Common myeloid progenitor, CD34-positive (primary cell): ENCODE results near the gene HKDC1.
"Not testable (repeated sequence)": the region's sequence is repeated elsewhere in the genome, so short reads cannot be mapped to it uniquely, and the experiment has no call there.

Source experiments
- CTCF ChIA-PET: fragments of 350-600 bp; sonication (Branson Sonifier 250); formaldehyde crosslinking; loops from one replicate; lab custom pipeline; 2021; ENCODE audit warnings: antibody characterized with exemption; lab: Charles Lee
- POLR2A ChIA-PET: fragments of 350-600 bp; sonication (Branson Sonifier 250); formaldehyde crosslinking; loops from one replicate; lab custom pipeline; 2021; ENCODE audit warnings: antibody characterized with exemption; lab: Charles Lee
- DNase-seq, 3 donors: peaks; one replicate each; pipeline versions ENCODE4 v3.0.0 to v3.0.0-alpha.2; 2013
- H3K27ac ChIP-seq, 2 experiments: 1 replicate in 1 of 2; 2 replicates in 1 of 2; pipeline ENCODE4 v1.7.0; 2013; ENCODE audit warnings: inconsistent platforms in 2 of 2, low read length in 2 of 2, mild to moderate bottlenecking in 2 of 2, low read depth in 1 of 2, moderate library complexity in 1 of 2; ENCODE audit not compliant: severe bottlenecking in 2 of 2, insufficient read depth in 1 of 2, poor library complexity in 1 of 2
- H3K27me3 ChIP-seq, 5 experiments: replicated peaks in 2 of 5; 1 replicate in 3 of 5; 2 replicates in 2 of 5; pipeline versions ENCODE4 v1.6.1 to v1.7.0; 2013; ENCODE audit warnings: low read length in 4 of 5, mild to moderate bottlenecking in 2 of 5, moderate library complexity in 2 of 5, inconsistent platforms in 1 of 5; ENCODE audit not compliant: insufficient read depth in 5 of 5, control insufficient read depth in 4 of 5
- H3K36me3 ChIP-seq, 4 experiments: 1 replicate in 2 of 4; 2 replicates in 2 of 4; pipeline versions ENCODE4 v1.6.1 to v1.7.0; 2013; ENCODE audit warnings: low read length in 3 of 4, control low read depth in 1 of 4, mild to moderate bottlenecking in 1 of 4; ENCODE audit not compliant: control insufficient read depth in 4 of 4, insufficient read depth in 4 of 4
- H3K4me1 ChIP-seq, 4 experiments: 1 replicate in 3 of 4; 2 replicates in 1 of 4; pipeline versions ENCODE4 v1.6.1 to v1.7.1; 2013; ENCODE audit warnings: low read length in 3 of 4, mild to moderate bottlenecking in 3 of 4, control low read depth in 1 of 4, inconsistent platforms in 1 of 4, moderate library complexity in 1 of 4; ENCODE audit not compliant: control insufficient read depth in 4 of 4, insufficient read depth in 4 of 4; ENCODE audit errors: control extremely low read depth in 1 of 4
- H3K4me3 ChIP-seq, 7 experiments: 1 replicate in 4 of 7; 2 replicates in 3 of 7; pipeline versions ENCODE4 v1.5.1 to v1.7.0; 2013; ENCODE audit warnings: mild to moderate bottlenecking in 7 of 7, low read length in 6 of 7, moderate library complexity in 6 of 7, inconsistent platforms in 2 of 7, low read depth in 2 of 7, control low read depth in 1 of 7; ENCODE audit not compliant: insufficient read depth in 4 of 7, control insufficient read depth in 1 of 7; ENCODE audit errors: extremely low read depth in 1 of 7
- H3K9me3 ChIP-seq, 5 experiments: 1 replicate in 4 of 5; 2 replicates in 1 of 5; pipeline versions ENCODE4 v1.6.1 to v1.7.1; 2013; ENCODE audit warnings: low read length in 4 of 5, mild to moderate bottlenecking in 2 of 5, inconsistent platforms in 1 of 5, low read depth in 1 of 5, moderate library complexity in 1 of 5; ENCODE audit not compliant: control insufficient read depth in 4 of 5, insufficient read depth in 2 of 5; ENCODE audit errors: control extremely low read depth in 1 of 5
- WGBS: methylation state at CpG from one replicate; pipeline ENCODE4 v1.1.5; 2013; ENCODE audit not compliant: insufficient coverage; 5-methylcytosine and 5-hydroxymethylcytosine counted together

HKDC1 gene

DNA sequence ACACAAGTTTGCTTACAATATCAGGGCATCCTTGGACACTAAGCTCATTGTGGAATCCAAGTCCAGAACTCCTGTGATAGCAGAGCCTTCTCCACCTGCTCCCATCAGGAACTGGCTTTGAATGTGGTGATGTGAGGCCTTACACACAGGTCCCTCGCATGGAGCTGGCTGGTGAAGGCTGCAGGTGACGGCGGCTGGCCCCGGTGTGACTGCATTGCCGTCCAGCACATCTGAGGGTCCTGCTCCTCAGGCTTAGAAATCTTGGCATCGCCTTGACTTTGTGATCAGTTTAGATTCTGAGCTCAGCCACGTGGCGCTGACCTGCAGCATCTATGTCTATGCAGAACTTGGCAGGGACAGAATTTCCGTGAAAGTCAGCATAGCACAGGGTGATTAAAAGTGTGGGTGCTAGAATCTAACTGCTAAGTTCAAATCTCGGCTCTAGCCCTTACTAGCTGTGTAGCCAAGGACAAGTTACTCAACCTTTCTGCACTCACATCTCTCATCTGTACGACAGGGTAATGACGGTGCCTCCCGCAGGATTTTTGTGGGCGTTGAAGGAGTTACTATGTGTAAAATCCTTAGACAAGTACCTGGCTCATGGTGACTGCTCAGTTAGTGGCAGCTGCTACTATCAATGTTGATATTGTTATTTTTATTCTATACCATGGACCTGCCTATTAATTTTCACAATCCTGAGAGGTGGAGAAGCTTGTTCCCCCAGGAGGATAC is 26.6 kb downstream of the HKDC1 start:
- H3K27me3 ChIP-seq = no peaks in the 10 kb centered on the region
- no peak overlapping the region for H3K4me3 ChIP-seq
- DNase-seq = no peak
- H3K36me3 ChIP-seq = no peaks in the 10 kb centered on the region
- 88% methylated on average over 13 of the region's 14 CpGs for WGBS
- POLR2A ChIA-PET = no interaction called here
- CTCF ChIA-PET = interaction anchor here (1.0 kb wide), 1 partner anchor 144 kb away, joined by 3 read pairs; no protein-coding TSS in a partner anchor
- no peak overlapping the region for H3K27ac ChIP-seq
- H3K9me3 ChIP-seq = no peaks in the 10 kb centered on the region
- no peaks in the 10 kb centered on the region for H3K4me1 ChIP-seq

DNA sequence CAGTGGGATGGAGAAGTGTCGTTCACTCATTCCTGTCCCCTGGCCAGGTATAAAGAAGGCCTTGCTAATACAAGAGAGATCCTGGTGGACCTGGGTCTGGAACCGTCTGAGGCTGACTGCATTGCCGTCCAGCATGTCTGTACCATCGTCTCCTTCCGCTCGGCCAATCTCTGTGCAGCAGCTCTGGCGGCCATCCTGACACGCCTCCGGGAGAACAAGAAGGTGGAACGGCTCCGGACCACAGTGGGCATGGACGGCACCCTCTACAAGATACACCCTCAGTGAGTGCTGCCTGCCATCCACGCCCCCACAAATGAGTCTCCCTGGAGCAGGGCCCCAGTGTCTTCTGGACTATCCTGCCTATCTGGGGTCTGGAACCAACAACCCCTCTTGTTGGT is 27.2 kb downstream of the HKDC1 start:
- H3K4me1 ChIP-seq = no peaks in the 10 kb centered on the region
- 100% methylated on average over 13 of the region's 13 CpGs for WGBS
- H3K9me3 ChIP-seq = no peaks in the 10 kb centered on the region
- CTCF ChIA-PET = interaction anchor here (1.0 to 1.3 kb wide), 2 partner anchors 9 to 144 kb away, joined by 3 read pairs; no protein-coding TSS in a partner anchor
- DNase-seq = no peak
- H3K27me3 ChIP-seq = no peaks in the 10 kb centered on the region
- POLR2A ChIA-PET = no interaction called here
- H3K27ac ChIP-seq = no peak overlapping the region
- H3K36me3 ChIP-seq = no peaks in the 10 kb centered on the region
- no peak overlapping the region for H3K4me3 ChIP-seq

GRCh38 chr10:69248117-69248730 is 28.1 kb downstream of the HKDC1 start:
- POLR2A ChIA-PET = no interaction called here
- no peak overlapping the region for H3K27ac ChIP-seq
- CTCF ChIA-PET = interaction anchor here (1.3 kb wide), 1 partner anchor 10 kb away, joined by 3 read pairs; no protein-coding TSS in a partner anchor
- no peaks in the 10 kb centered on the region for H3K27me3 ChIP-seq
- WGBS = 96% methylated on average over 20 of the region's 24 CpGs
- no peak overlapping the region for H3K4me3 ChIP-seq
- no peaks in the 10 kb centered on the region for H3K4me1 ChIP-seq
- H3K36me3 ChIP-seq = no peaks in the 10 kb centered on the region
- H3K9me3 ChIP-seq = no peaks in the 10 kb centered on the region
- DNase-seq = no peak

GRCh38 chr10:69250041-69250440 is 29.9 kb downstream of the HKDC1 start:
- ChIA-PET POLR2A (no interaction called here), CTCF (interaction anchor here (1.3 kb wide), 1 partner anchor 14 kb away, joined by 3 read pairs; no protein-coding TSS in a partner anchor)
- no peaks in the 10 kb centered on the region for H3K36me3 ChIP-seq
- no peak for DNase-seq
- WGBS = 97% methylated on average over 14 of the region's 14 CpGs
- H3K9me3 ChIP-seq = no peaks in the 10 kb centered on the region
- no peak overlapping the region for H3K27ac ChIP-seq
- H3K4me1 ChIP-seq = no peaks in the 10 kb centered on the region
- no peak overlapping the region for H3K4me3 ChIP-seq
- no peaks in the 10 kb centered on the region for H3K27me3 ChIP-seq

- POLR2A ChIA-PET, H3K27ac ChIP-seq, DNase-seq, H3K9me3 ChIP-seq, H3K4me1 ChIP-seq, H3K27me3 ChIP-seq, H3K36me3 ChIP-seq, H3K4me3 ChIP-seq: not testable (repeated sequence)
- no CpG with 5 or more reads among the region's 2 CpGs for WGBS
- CTCF ChIA-PET = interaction anchor here (1.3 kb wide), 1 partner anchor 15 kb away, joined by 3 read pairs; no protein-coding TSS in a partner anchor
Measured at GRCh38 chr10:69251417-69251816, 31.3 kb downstream of the HKDC1 start.

- 94% methylated on average over 2 of the region's 3 CpGs for WGBS
Measured at GRCh38 chr10:69253171-69253570, 33.0 kb downstream of the HKDC1 start.

GRCh38 chr10:69254877-69255276 is 34.7 kb downstream of the HKDC1 start:
- no peaks in the 10 kb centered on the region for H3K27me3 ChIP-seq
- POLR2A ChIA-PET = no interaction called here
- H3K4me1 ChIP-seq = no peaks in the 10 kb centered on the region
- H3K27ac ChIP-seq = no peak overlapping the region
- CTCF ChIA-PET = no interaction called here
- no peak overlapping the region for H3K4me3 ChIP-seq
- 88% methylated on average over 4 of the region's 7 CpGs for WGBS
- no peak for DNase-seq
- H3K9me3 ChIP-seq = peaks cover 0 to 2% (median 0%) of the 10 kb centered on the region in 5 experiments
- H3K36me3 ChIP-seq = no peaks in the 10 kb centered on the region

More at GRCh38 chr10:69253171-69253570, 33.0 kb downstream of the HKDC1 start:
- ChIA-PET CTCF (interaction anchor here (0.6 kb wide), 1 partner anchor 10 kb away, joined by 3 read pairs; no protein-coding TSS in a partner anchor), POLR2A (no interaction called here)
- DNase-seq = no peak
- H3K27ac ChIP-seq = no peak overlapping the region
- no peaks in the 10 kb centered on the region for H3K9me3 ChIP-seq
- H3K36me3 ChIP-seq = no peaks in the 10 kb centered on the region
- H3K27me3 ChIP-seq = no peaks in the 10 kb centered on the region
- H3K4me3 ChIP-seq = no peak overlapping the region
- H3K4me1 ChIP-seq = no peaks in the 10 kb centered on the region
